ENCODE data around the gene PLAC8.
"Not testable (repeated sequence)": the region's sequence is repeated elsewhere in the genome, so short reads cannot be mapped to it uniquely, and the experiment has no call there.

PLAC8 gene

GRCh38 chr4:83096397-83096796 is 18.1 kb downstream of the PLAC8 start:
- peak overlapping the region; percentile 90 for H3K27ac Mint-ChIP-seq
- no peaks in the 10 kb centered on the region for H3K27me3 Mint-ChIP-seq
- H3K4me3 Mint-ChIP-seq: peak overlapping the region; percentile 11
- peaks cover 84% of the 10 kb centered on the region for H3K4me1 Mint-ChIP-seq
- peaks cover 29% of the 10 kb centered on the region for H3K36me3 Mint-ChIP-seq
- H3K9me3 Mint-ChIP-seq: no peaks in the 10 kb centered on the region

GRCh38 chr4:83093060-83093640 is 21.4 kb downstream of the PLAC8 start:
- Mint-ChIP-seq H3K4me3 (no peak overlapping the region), H3K9me3 (no peaks in the 10 kb centered on the region), H3K36me3 (peaks cover 29% of the 10 kb centered on the region), H3K4me1 (peaks cover 77% of the 10 kb centered on the region), H3K27ac (peak overlapping the region; percentile 92), H3K27me3 (no peaks in the 10 kb centered on the region)

- Mint-ChIP-seq H3K4me1 (peaks cover 64% of the 10 kb centered on the region), H3K36me3 (peaks cover 28% of the 10 kb centered on the region), H3K9me3 (no peaks in the 10 kb centered on the region), H3K27me3 (no peaks in the 10 kb centered on the region), H3K27ac (peak overlapping the region; percentile 53), H3K4me3 (no peak overlapping the region)
Measured at GRCh38 chr4:83089410-83090157, 24.9 kb downstream of the PLAC8 start.

- H3K9me3 Mint-ChIP-seq, H3K27me3 Mint-ChIP-seq, H3K4me3 Mint-ChIP-seq: not testable (repeated sequence)
- Mint-ChIP-seq H3K36me3 (peaks cover 18% of the 10 kb centered on the region), H3K27ac (peak overlapping the region; percentile 59), H3K4me1 (peaks cover 58% of the 10 kb centered on the region)
Measured at GRCh38 chr4:83084956-83085355, 29.6 kb downstream of the PLAC8 start.

- H3K36me3 Mint-ChIP-seq: peaks cover 15% of the 10 kb centered on the region
- peak overlapping the region; percentile 73 for H3K27ac Mint-ChIP-seq
- peaks cover 5% of the 10 kb centered on the region for H3K9me3 Mint-ChIP-seq
- peaks cover 52% of the 10 kb centered on the region for H3K4me1 Mint-ChIP-seq
- no peaks in the 10 kb centered on the region for H3K27me3 Mint-ChIP-seq
- H3K4me3 Mint-ChIP-seq: no peak overlapping the region
Measured at GRCh38 chr4:83083925-83084475, 30.5 kb downstream of the PLAC8 start.

GRCh38 chr4:83082777-83083176 is 31.8 kb downstream of the PLAC8 start:
- H3K4me1 Mint-ChIP-seq: peaks cover 46% of the 10 kb centered on the region
- H3K9me3 Mint-ChIP-seq: peaks cover 5% of the 10 kb centered on the region
- no peaks in the 10 kb centered on the region for H3K27me3 Mint-ChIP-seq
- H3K27ac Mint-ChIP-seq: no peak overlapping the region
- peaks cover 9% of the 10 kb centered on the region for H3K36me3 Mint-ChIP-seq
- H3K4me3 Mint-ChIP-seq: no peak overlapping the region

GRCh38 chr4:83080561-83080960 is 34.0 kb downstream of the PLAC8 start:
- Mint-ChIP-seq H3K4me1 (peaks cover 49% of the 10 kb centered on the region), H3K36me3 (peaks cover 16% of the 10 kb centered on the region), H3K9me3 (peaks cover 5% of the 10 kb centered on the region), H3K27me3 (no peaks in the 10 kb centered on the region), H3K27ac (no peak overlapping the region), H3K4me3 (no peak overlapping the region)

GRCh38 chr4:83075311-83076095 is 39.0 kb downstream of the PLAC8 start:
- no peak overlapping the region for H3K27ac Mint-ChIP-seq
- H3K27me3 Mint-ChIP-seq: no peaks in the 10 kb centered on the region

GRCh38 chr4:83074783-83075182 is 39.7 kb downstream of the PLAC8 start:
- H3K27me3 Mint-ChIP-seq, H3K9me3 Mint-ChIP-seq, H3K27ac Mint-ChIP-seq, H3K4me3 Mint-ChIP-seq: not testable (repeated sequence)
- H3K36me3 Mint-ChIP-seq: peaks cover 20% of the 10 kb centered on the region
- H3K4me1 Mint-ChIP-seq: peaks cover 28% of the 10 kb centered on the region

More at GRCh38 chr4:83075311-83076095, 39.0 kb downstream of the PLAC8 start:
- H3K4me1 Mint-ChIP-seq: peaks cover 28% of the 10 kb centered on the region
- H3K4me3 Mint-ChIP-seq: no peak overlapping the region
- H3K9me3 Mint-ChIP-seq: no peaks in the 10 kb centered on the region
- peaks cover 16% of the 10 kb centered on the region for H3K36me3 Mint-ChIP-seq

GRCh38 chr4:83074086-83074704 is 40.3 kb downstream of the PLAC8 start:
- H3K36me3 Mint-ChIP-seq: peaks cover 21% of the 10 kb centered on the region
- H3K4me3 Mint-ChIP-seq: peak overlapping the region; percentile 76
- peak overlapping the region; percentile 64 for H3K27ac Mint-ChIP-seq
- no peaks in the 10 kb centered on the region for H3K27me3 Mint-ChIP-seq
- H3K4me1 Mint-ChIP-seq: peaks cover 28% of the 10 kb centered on the region
- no peaks in the 10 kb centered on the region for H3K9me3 Mint-ChIP-seq

- Mint-ChIP-seq H3K27me3 (no peaks in the 10 kb centered on the region), H3K4me3 (no peak overlapping the region), H3K27ac (peak overlapping the region; percentile 70), H3K36me3 (peaks cover 18% of the 10 kb centered on the region), H3K9me3 (no peaks in the 10 kb centered on the region), H3K4me1 (peaks cover 14% of the 10 kb centered on the region)
Measured at GRCh38 chr4:83071116-83071515, 43.4 kb downstream of the PLAC8 start.

GRCh38 chr4:83067058-83067639 is 47.4 kb downstream of the PLAC8 start:
- Mint-ChIP-seq H3K27me3 (no peaks in the 10 kb centered on the region), H3K4me3 (no peak overlapping the region), H3K9me3 (no peaks in the 10 kb centered on the region), H3K4me1 (no peaks in the 10 kb centered on the region), H3K27ac (no peak overlapping the region), H3K36me3 (peaks cover 19% of the 10 kb centered on the region)

GRCh38 chr4:83065266-83065665 is 49.3 kb downstream of the PLAC8 start:
- no peak overlapping the region for H3K4me3 Mint-ChIP-seq
- H3K36me3 Mint-ChIP-seq: peaks cover 24% of the 10 kb centered on the region
- no peak overlapping the region for H3K27ac Mint-ChIP-seq
- no peaks in the 10 kb centered on the region for H3K27me3 Mint-ChIP-seq
- no peaks in the 10 kb centered on the region for H3K4me1 Mint-ChIP-seq
- H3K9me3 Mint-ChIP-seq: no peaks in the 10 kb centered on the region

GRCh38 chr4:83062739-83063138 is 51.8 kb downstream of the PLAC8 start:
- no peak overlapping the region for H3K4me3 Mint-ChIP-seq
- H3K9me3 Mint-ChIP-seq: no peaks in the 10 kb centered on the region
- no peak overlapping the region for H3K27ac Mint-ChIP-seq
- no peaks in the 10 kb centered on the region for H3K4me1 Mint-ChIP-seq
- no peaks in the 10 kb centered on the region for H3K27me3 Mint-ChIP-seq
- H3K36me3 Mint-ChIP-seq: peaks cover 18% of the 10 kb centered on the region

- Mint-ChIP-seq H3K4me3 (no peak overlapping the region), H3K9me3 (no peaks in the 10 kb centered on the region), H3K36me3 (peaks cover 9% of the 10 kb centered on the region), H3K27ac (no peak overlapping the region), H3K4me1 (no peaks in the 10 kb centered on the region), H3K27me3 (no peaks in the 10 kb centered on the region)
Measured at GRCh38 chr4:83054928-83055327, 59.6 kb downstream of the PLAC8 start.

Measured in activated naive CD4-positive, alpha-beta T cell treated with anti-CD3 and anti-CD28 coated beads, Interleukin-2, amount 50 U/mL, for 24 hours (primary cell).